Bronchial epithelial cell (primary cell): Measurements from ENCODE around the gene SART1. TPM values are rescaled to one million over a fixed set of nuclear protein-coding genes. Genes with fewer than 3 reads are reported as not detected.

ENCODE experiments used
- DNase-seq: peaks from one replicate; pipeline ENCODE4 v3.0.0-alpha.2; 2010; ENCODE audit warnings: low read depth
- FAIRE-seq: peaks from 2 replicates; lab custom pipeline; 2011; peaks lifted over from hg19 to GRCh38; lab: Jason Lieb, UNC
- H3K27me3 ChIP-seq: 2 replicates; pipeline ENCODE4 v1.5.1; 2011; ENCODE audit warnings: low read length; ENCODE audit not compliant: control insufficient read depth, insufficient read depth
- H3K36me3 ChIP-seq: 2 replicates; pipeline ENCODE4 v1.5.1; 2011; ENCODE audit warnings: low read length; ENCODE audit not compliant: control insufficient read depth, insufficient read depth
- H3K4me3 ChIP-seq: 2 replicates; pipeline ENCODE4 v1.5.1; 2011; ENCODE audit warnings: mild to moderate bottlenecking, low read depth, low read length, control low read depth
- CTCF ChIP-seq: IDR thresholded peaks from 2 replicates; pipeline ENCODE4 v1.5.1; 2011; ENCODE audit warnings: mild to moderate bottlenecking, moderate library complexity, low read length, control low read depth, inconsistent platforms; ENCODE audit not compliant: insufficient read depth, severe bottlenecking
- total RNA-seq: library from RNA; depleted of rRNA; stranded (reverse); fragments of >200 nt; gene quantifications from 2 replicates; pipeline ENCODE4 v1.2.1, GENCODE V29; 2014

The SART1 gene
- total RNA-seq, 1 donor from 2014 or later, result 32.4 TPM

- peak; percentile 86 for TF ChIP-seq CTCF
- FAIRE-seq, result peak; percentile 99
Observed at GRCh38 chr11:65988791-65989592, 27.5 kb downstream of the SART1 start.

GRCh38 chr11:65992056-65992455 lies 30.5 kb downstream of the SART1 start:
- Histone ChIP-seq H3K36me3 (peaks cover 2% of the 10 kb centered on the region), H3K27me3 (no peaks in the 10 kb centered on the region), H3K4me3 (no peak overlapping the region)
- no peak for TF ChIP-seq CTCF
- no peak for FAIRE-seq
- DNase-seq, result no peak

More at GRCh38 chr11:65988791-65989592, 27.5 kb downstream of the SART1 start:
- no peak overlapping the region for H3K4me3 ChIP-seq
- DNase-seq, result peak; percentile 90
- peaks cover 1% of the 10 kb centered on the region for H3K36me3 ChIP-seq
- H3K27me3 ChIP-seq, result no peaks in the 10 kb centered on the region

GRCh38 chr11:65997286-65997685 lies 35.8 kb downstream of the SART1 start:
- Histone ChIP-seq H3K27me3 (no peaks in the 10 kb centered on the region), H3K36me3 (peaks cover 24% of the 10 kb centered on the region), H3K4me3 (no peak overlapping the region)
- no peak for TF ChIP-seq CTCF
- FAIRE-seq (no peak), DNase-seq (no peak)

- Histone ChIP-seq H3K36me3 (peaks cover 30% of the 10 kb centered on the region), H3K27me3 (no peaks in the 10 kb centered on the region), H3K4me3 (peak within 1 kb of the TSS; percentile 65)
- peak; percentile 94 for DNase-seq
- TF ChIP-seq CTCF, result no peak
- no peak for FAIRE-seq
Observed at GRCh38 chr11:66001942-66002647, 40.6 kb downstream of the SART1 start, which contains the start of the genes BANF1 and EIF1AD. Gene BANF1, plus strand, starts transcription at chr11:66002503. Its CDS starts 748 bp downstream, at chr11:66003251. Gene EIF1AD, minus strand, starts transcription at chr11:66002157. Its CDS starts 1,768 bp downstream, at chr11:66000389.

GRCh38 chr11:66002648-66003225 lies 41.2 kb downstream of the SART1 start:
- Histone ChIP-seq H3K27me3 (no peaks in the 10 kb centered on the region), H3K36me3 (peaks cover 28% of the 10 kb centered on the region), H3K4me3 (peak overlapping the region; percentile 65)
- no peak for FAIRE-seq
- DNase-seq, result peak; percentile 31
- TF ChIP-seq CTCF, result peak; percentile 23
